ENCODE measurements around the gene CDKAL1. TPM values are rescaled to one million over a fixed set of nuclear protein-coding genes. Genes with fewer than 3 reads are reported as not detected.

CDKAL1 gene
- total and polyA plus RNA-seq, 2 donors (not counting 3 experiments of a cell fraction or from before 2014, with no cell fraction given), result 6.1 to 20.5 TPM

GRCh38 chr6:21033084-21033483, 498.8 kb downstream of the CDKAL1 start:
- intact Hi-C loops (cut with micrococcal nuclease), result loop anchor here (10.0 kb wide), 1 partner anchor 912 kb away; no protein-coding TSS in a partner anchor
- no TSS peak for BruUV-seq (replicated peaks)
- ChIA-PET CTCF (no interaction called here), POLR2A (no interaction called here)
- Histone ChIP-seq H3K79me2 (ENCODE audit: control insufficient read depth, insufficient read depth, low read length) (no peaks in the 10 kb centered on the region), H3K4me1 (ENCODE audit: control insufficient read depth, extremely low read depth, insufficient read depth, low read length) (no peaks in the 10 kb centered on the region), H3K9ac (replicated peaks; ENCODE audit: extremely low read depth, insufficient read depth, low read length) (no peak overlapping the region), H3K9me3 (replicated peaks; ENCODE audit: control insufficient read depth, insufficient read depth, low read length) (no peaks in the 10 kb centered on the region), H3K27ac (ENCODE audit: insufficient read depth, low read depth, low read length) (no peak overlapping the region), H2AFZ (ENCODE audit: low read depth, low read length) (no peak overlapping the region), H4K20me1 (replicated peaks; ENCODE audit: control insufficient read depth, extremely low read depth, insufficient read depth, low read length) (no peaks in the 10 kb centered on the region), H3K4me2 (ENCODE audit: insufficient read depth, low read length) (no peak overlapping the region), H3K36me3 (ENCODE audit: control insufficient read depth in 2 of 2, extremely low read depth in 1 of 2, insufficient read depth in 2 of 2, low read length in 2 of 2) (no peaks in the 10 kb centered on the region), H3K27me3 (ENCODE audit: control insufficient read depth in 2 of 2, insufficient read depth in 2 of 2, low read length in 2 of 2) (no peaks in the 10 kb centered on the region), H3K4me3 (replicated peaks in 1 of 3; ENCODE audit: insufficient read depth in 1 of 3, low read depth in 1 of 3, low read length in 3 of 3) (no peak overlapping the region), H3K9me1 (replicated peaks; ENCODE audit: control insufficient read depth, extremely low read depth, insufficient read depth, low read length) (no peaks in the 10 kb centered on the region)
- dilution Hi-C loops (cut with MboI; ENCODE audit: extremely low pct_ligation_motif_present, low sequenced_read_pairs), result no loop called here
- DNase-seq (ENCODE audit: low read depth, low spot score), result no peak
- TF ChIP-seq EZH2 (IDR thresholded peaks at IDR 0.05; ENCODE audit: borderline replicate concordance, low read depth, low read length, severe bottlenecking) (no peak), JUN (IDR thresholded peaks at IDR 0.05; ENCODE audit: borderline replicate concordance, insufficient read depth, insufficient read length, low read depth) (no peak), CTCF (IDR thresholded peaks at IDR 0.05; ENCODE audit: extremely low read depth in 1 of 2, insufficient read depth in 1 of 2, low read depth in 1 of 2, low read length in 2 of 2) (no peak), GATA2 (IDR thresholded peaks at IDR 0.05; ENCODE audit: insufficient read depth, insufficient read length, low read depth, low read length) (no peak), FOS (IDR thresholded peaks at IDR 0.05; ENCODE audit: borderline replicate concordance, insufficient read depth, low read length) (no peak), MYC (IDR thresholded peaks at IDR 0.05; ENCODE audit: low read depth, low read length) (no peak)
- TF ChIP-seq, protein P1, sequence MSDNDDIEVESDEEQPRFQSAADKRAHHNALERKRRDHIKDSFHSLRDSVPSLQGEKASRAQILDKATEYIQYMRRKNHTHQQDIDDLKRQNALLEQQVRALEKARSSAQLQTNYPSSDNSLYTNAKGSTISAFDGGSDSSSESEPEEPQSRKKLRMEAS (IDR thresholded peaks at IDR 0.05; ENCODE audit: insufficient read depth, insufficient read length), result no peak
- no peak for FAIRE-seq
